NCI-H2081 treated with DMSO at 0.1 percent for 48 hours (cell line): ENCODE measurements around the gene OTUD5.

Source experiments
- DNase-seq: peaks from one replicate; lab custom pipeline; 2025; lab: John Stamatoyannopoulos, UW

Gene OTUD5

DNA sequence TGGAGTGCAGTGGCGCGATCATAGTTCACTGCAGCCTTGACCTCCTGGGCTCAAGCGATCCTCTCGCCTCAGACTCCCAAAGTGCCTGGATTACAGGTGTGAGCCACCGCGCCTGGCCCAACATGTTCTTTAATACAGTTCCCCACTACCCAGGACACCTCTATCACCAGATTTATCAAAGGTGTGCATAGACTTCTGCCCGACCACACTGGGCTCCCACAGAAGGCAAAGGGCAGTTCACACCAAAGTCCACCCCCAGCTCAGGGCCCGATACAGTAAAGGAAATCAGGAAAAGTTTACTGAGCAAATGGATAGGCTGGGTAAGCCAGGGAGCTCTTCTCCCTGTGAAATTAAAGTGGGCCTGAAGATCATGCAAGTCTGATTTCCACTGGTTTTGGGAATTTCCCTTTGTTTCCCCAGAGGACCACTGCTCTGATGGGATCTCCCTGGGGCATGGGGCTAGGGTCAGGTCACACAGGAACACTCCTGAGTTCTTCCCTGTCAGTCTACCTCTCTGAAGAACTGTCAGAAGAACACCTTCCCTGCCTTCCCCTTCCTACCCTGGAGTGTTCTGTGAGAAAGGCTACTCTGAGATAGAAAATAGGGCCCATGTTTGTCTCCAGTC lies 20.9 kb downstream of the OTUD5 start:
- DNase-seq, result no peak

DNA sequence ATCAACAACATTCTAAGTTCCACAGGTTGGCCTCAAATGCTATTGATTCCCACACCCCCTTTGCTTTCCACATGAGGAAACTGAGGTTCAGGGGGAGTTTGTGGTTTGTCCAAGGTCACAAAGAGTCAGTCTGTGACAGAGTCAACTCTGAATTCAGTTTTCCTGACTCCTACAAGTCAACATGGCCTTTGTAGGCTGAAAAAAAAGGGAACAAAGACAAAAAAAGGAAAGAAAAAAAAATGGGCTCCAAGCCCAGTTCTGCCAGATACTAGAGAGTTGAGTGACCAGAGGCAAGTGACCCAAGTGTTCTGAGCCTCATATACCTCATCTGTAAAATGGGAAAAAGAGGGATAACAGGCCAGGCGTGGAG lies 22.1 kb downstream of the OTUD5 start:
- DNase-seq, result no peak

DNA sequence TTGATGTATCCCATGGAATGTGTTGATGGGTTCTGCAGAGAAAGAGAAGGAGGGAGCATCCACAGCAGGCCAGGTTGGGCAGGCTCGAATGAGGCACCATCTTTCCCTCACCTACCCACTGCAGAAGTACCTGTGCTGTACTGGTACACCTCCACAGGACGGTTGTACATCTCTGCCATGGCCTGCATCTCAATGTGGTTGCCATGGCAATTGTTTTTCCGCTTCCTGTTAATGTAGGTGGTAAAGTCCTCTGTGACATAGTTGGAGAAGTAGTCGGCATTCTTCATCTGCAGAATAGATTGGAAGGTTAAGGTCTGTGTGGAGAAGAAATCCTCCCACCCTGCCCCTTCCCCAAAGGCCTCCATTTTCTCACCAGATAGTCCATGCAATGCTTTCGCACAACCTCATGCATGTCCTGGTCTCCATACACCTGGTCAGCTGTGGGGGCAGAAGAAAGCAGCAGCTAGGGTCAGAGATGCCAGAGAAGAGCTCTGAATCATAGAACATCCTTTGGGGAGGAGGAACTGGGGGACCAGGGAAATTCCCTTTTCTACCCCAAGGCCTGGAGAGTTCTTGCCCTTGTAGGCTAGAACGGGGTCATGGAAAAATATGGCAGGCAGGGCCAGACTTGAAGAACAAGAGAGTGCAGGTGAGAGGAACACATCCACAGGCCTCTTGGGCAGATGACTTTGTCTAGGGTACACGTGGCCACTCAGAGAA lies 22.7 kb downstream of the OTUD5 start:
- DNase-seq, result no peak

DNA sequence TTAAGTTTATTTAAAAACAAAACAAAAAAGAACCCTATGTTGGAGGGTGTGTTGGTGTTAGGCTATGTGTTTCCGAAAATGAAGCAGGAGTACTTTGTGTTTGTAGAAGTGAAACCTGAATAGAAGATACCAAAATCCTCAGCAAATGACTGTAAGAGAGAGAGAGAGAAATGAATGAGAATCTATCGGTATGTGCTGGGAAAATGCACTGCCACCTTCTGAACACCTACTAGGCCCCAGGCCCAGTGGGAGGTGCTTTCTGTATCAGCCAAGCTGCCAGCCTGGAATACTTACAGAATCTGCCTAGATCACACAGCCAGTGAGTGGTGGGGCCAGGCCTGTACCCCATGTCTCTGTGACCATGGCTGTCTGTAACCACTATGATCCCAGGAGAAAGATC lies 23.6 kb downstream of the OTUD5 start:
- no peak for DNase-seq

DNA sequence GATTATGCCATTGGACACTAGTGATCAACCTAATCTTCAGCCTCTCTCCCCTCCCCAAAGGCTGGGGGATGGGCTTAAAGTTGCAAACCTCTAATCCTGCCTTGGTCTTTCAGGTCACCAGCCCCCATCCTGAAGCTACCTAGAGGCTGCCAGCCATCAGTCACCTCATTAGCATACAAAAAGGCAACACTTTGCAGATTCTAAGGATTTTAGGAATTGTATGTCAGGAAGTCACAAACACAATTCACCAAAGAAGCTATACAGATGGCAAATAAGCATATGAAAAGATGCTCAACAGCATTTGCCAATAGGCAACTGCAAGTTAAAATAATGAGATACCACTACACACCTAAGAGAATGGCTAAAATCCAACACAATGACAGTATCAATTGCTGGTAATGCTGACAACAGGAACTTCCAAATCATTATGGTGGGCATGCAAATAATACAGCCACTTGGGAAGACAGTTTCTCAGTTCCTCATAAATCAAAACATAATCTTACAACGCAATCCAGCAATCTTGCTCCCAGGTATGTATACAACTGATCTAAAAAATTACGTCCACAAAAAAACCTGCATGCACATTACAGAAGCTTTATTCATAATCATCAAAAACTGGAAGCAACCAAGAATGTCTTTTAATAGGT lies 29.5 kb downstream of the OTUD5 start:
- DNase-seq, result no peak

DNA sequence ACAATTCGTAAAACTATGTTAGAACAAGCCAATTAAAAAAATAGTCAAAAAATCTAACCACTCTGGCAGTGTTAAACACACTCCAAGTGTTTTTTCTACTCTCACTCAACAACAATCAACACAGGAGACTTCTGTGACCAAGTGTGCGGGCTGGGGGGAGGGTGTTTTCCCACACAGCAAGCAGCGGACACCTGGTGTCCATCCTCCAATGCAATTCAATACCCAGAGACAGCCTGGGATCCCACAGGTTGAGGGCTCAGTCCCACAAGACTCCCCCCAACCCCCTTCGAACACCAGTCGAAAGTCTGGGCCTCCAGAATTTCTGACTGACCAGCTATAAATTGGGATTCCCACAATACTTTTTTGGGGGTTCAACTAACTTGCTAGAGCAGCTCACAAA lies 30.3 kb downstream of the OTUD5 start:
- no peak for DNase-seq

DNA sequence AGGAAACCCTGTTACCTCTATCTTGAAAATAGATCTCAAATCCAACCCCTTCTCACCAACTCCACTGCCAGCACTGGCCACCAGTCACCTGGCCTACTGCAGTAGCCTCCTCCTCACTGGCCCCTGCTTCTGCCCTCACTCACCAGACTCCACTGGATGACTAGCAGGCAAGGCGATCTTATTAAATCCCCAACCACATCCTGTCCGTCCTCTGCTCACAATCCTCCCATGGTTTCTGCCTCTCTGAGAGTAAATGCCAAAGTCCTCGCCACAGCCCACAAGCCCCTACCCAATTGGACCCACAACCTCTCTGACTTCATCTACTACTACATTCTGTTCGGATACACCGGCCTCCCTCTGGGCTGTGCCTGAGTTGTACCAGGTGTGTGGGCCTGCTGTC lies 33.1 kb downstream of the OTUD5 start:
- no peak for DNase-seq

DNA sequence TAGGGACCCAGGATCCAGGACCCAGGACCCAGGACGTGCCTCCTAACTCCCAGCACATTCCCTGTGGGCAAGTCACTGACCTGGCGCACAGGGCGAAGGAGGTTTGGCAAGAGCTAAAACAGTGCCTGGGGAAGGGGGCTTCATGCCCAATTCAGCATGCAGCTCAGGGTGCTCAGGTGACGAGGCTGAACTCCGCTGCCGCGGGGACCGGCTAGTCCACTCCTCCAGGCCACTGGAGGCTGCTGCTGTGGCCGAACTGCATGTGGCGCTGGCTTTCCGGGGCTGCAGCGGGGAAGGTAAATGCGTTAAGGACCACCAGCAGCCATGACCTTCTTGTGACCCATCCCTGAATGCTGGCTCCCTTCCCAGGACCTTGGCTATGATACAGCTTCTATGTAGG lies 33.6 kb downstream of the OTUD5 start:
- DNase-seq, result no peak

DNA sequence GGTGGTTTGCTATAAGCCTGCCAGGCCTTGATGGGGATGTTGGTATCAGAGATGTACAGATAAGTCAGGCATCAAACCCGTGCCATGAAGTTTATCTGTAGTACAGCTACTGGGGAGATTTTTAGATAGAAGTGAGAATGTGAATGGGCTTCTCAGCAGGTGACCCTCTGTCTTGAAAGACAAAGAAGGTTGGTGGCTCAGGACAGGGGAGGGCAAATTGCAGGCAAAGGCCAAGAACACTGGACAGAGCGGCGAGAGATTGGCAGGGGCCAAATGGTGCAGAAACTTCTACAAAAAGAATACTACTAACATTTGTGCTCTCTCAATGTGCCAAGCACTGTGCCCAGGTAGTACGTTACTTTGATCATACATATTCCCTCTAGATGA lies 36.7 kb downstream of the OTUD5 start:
- DNase-seq, result no peak

DNA sequence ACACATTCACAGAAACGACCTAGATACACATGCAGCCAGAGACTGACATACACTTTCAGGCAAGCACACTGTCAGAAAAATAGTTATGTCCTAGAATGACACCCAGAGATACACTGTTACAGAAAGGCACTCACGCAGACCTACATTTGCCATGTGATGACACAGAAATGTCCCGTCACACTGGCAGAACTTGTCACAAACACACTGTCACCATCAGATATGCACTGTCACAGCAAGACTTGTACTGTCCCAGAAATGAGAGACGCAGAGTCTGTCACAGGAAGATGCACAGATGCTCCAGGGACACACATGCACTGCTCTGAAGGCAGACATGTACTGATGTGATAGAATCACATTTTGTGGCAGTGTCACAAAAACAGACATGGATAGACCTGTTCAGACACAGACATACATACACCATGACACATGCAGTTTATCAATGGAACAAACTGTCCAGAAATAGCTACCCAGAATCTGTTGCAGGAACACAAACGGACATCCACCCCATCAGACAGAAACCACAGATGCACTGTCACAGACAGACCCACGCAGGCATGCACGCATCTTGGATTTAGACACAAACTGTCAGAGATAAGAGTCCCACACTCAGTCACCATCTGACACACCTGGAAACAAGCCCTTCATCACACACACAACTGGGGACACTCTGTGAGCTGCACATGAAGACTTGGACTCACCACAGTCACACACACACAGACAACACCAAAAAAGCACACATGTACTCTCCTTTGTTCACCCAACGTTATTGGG lies 37.3 kb downstream of the OTUD5 start:
- no peak for DNase-seq

DNA sequence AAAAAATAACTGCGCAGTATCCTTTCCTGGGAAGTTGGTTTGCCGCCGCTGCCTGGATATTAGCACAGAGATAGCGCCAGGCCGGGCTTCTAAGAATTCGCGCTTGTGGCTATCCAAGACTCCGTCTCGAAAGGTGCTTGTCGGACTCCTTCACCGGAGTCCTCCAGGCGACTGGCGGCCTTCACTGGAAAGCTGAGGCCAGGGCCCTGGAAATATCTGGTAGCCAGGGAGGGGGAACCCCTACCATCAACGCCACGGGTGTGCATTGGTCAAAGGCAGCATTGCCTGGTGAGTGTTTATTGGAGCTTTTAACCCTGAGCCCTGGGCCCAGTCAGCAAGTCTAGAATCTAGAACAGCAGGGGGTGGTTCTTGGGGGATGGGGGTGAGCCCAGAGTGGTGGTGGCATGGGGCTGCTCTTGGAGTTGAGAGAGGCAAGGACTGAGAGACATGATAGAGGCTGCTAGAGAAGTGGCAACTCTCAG lies 38.0 kb downstream of the OTUD5 start:
- no peak for DNase-seq

DNA sequence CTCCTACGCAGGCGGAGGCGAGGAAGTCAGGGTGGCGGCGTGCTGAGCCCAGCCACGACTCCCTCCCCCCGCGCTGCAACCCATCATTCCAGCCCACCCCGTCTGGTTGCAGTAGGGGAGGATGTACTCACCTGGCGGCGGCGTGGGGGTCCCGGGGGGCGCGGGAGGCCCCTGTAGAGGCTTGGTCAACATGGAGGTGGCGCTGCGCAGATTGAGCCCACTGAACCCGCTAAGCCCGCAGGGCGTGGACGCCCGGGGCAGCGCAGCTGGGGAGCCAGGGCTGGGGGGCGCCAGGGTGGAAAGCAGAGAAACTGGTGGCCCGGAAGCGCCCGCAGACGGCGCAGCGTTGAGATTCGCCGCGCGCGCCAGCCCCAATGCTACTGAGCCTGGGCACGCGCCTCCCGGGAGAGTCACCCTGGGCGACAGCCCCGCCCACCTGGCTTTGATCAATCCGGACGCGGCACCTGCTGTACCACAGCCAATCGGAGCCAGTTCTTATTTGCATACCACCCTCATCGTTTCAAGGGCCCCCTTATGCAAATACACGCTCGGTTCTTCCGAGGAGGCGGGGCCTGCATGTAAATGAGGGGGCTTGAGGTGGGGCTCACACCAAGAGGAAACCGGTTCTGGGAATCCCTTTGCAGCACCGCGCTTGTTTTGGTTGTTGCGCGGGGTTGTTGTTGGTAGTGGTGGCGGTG lies 38.6 kb downstream of the OTUD5 start, which contains the start of gene PIM2:
Gene PIM2, minus strand, starts transcription at position 382 of the 698 bp plus-strand sequence. Its CDS starts 190 bp downstream, at position 192.
- DNase-seq, result peak; percentile 88

DNA sequence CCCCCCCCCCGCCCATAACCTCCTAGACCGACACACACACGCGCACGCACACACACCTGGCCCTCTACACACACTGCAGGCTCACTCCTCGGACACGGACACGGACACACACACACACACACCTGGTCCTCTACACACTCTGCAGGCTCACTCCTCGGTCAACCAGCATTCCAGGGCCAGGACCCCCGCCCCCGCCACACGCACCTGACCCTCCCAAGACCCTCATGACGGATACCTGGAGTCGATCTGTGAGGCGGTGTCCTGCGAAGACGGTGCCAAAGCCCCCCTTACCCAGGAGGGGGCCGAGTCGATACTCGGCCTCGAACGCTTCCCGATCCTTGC lies 39.1 kb downstream of the OTUD5 start:
- no peak for DNase-seq

DNA sequence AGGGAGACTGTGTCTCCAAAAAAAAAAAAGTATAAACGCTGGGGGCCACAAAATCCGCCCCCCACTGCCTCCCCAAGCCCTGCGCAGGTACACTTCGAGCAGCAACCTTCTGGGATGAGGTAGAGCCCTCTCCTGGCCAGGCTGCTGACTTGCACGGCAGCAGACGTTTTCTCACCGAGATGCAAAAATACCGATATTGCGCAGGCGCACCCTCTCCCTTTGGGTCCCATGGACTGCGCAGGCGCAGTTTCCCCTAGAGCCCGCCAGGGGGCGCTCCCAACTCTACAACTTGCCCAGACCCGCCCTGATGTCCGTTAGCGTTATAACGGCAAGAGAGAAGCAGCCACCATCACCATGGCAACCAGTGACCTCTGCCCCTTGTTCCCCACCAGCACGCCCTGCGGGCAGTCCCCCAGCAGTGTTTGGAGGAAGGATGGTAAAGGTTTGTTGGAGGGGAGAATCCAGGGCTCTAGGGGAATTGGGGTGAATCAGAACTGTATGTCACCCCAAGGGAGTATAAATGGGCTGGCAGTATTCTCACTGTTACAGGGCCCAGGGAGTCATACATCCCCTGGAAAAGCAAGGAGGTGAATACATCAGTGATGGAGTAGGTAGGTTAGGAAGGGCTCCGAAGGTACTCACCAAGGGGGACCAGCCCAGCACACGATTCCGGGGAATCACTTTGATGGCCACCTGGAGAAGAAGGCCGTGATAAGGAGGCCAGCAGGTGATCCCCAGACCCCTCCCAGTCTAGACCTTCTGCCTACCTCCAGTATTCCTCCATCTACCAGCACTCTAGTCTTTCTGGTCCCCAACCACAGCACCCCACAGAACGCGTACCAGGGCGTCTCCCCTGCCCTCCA lies 40.0 kb downstream of the OTUD5 start:
- DNase-seq, result peak; percentile 79

DNA sequence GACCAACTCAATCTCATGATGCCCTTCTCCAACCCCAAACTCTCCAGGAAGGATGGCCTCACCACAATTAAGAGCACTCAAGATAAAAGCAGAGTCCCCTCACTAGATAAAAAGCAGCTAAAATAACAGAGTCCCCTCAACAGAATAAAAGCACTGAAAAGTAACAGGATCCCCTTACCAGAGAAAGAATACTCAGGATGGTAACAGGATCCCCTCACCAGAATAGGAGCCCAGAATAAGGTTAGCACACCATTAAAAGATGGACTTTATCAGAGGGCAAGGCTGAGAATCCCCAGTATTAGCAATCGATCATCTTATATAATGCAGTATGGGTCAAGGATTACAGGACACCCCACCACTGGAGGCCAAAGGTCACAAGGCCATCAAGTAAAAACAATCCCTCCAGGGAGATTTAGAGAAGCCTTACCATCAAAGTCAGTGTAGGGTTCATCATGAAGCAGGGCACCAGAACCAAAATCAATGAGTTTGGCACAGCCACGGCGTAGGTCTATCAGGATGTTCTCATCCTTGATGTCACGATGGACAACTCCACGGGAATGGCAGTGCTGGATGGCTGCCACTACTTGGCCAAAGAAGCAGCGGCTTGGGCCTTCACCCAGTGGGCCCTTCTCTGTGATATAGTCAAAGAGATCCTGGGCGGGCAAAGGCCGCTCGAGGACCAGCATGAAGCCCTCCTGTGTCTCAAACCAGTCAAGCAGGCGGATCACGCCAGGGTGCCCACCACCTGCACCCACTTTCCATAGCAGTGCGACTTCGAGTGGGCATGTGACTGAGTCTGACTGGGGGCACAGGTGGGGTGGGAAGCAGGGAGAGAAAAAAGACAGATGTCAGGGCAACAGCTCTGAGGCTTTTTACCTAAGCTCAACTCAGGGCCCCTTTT lies 42.6 kb downstream of the OTUD5 start:
- no peak for DNase-seq

DNA sequence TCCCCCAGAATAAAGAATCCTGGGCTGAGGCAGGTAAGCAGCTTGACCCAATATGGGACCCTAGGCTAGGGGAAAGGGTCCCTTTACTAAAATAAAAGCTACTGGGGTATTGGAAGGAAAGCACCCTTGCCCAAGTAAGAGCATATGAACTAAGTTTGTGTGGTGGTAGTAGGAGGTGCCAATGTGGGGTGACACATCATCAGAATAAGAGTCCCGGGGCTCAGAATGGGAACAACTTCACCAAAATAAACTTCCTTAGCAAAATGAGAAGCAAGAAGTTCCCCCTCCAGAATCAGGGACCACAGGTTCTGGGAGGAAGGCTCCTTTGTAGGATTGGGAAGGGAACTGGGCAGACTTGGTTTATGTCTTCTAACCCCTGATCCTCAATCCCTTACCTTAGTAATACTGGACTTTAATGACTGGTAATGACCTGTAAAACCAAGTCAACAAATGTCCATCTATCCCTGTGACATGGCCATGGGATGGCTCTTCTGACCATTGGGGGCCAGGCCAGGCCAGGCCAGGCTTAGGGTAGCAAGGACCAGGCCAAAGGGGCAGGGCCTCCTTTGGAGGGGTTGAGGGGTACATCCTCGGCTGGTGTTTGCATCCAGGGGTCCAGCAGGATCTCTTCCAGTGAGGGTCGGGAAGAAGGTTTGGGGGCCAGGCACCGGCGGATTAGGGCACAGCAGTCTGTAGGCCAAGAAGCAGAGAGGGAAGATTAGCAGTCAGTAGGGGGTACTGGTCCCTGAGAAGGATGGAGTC lies 43.6 kb downstream of the OTUD5 start:
- no peak for DNase-seq

DNA sequence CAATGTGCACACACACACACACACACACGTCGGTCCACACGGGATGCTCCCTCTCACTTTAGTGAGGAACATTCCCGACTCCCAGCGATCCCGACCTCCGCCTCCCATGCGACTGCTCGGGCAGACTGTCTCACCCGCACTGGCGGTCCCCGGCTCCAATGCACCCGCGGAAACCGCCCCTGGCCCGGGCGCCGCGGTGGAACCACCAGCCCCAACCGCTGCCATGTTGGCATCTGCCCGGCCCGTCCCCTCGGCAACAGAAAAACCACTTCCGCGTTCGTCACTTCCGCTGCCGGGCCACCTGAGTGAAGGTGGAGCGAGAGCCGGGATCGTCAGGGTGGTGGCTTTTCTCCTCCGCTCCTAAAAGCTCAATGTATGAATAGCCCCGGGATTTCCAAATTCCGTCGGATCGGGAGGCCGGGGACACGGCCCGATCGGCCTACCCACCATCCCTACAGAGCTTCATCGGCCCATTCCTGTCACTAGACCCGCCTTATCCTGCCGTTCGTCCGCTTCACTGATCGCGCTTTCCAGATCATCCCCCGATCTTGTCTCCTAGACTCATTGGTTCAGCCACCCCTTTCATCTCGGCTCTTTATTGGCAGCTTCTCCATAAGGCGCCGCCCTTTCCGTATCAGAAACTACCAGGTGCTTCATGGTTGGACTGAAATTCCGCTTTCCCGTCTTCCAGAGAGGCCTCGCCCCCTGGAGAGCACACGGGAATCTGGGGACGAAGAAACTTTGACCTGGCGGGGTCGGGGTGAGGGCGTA lies 45.8 kb downstream of the OTUD5 start, which contains the start of gene SLC35A2:
Gene SLC35A2, minus strand, starts transcription at position 235 of the 771 bp plus-strand sequence. Its CDS starts 10 bp downstream, at position 225.
- DNase-seq, result peak; percentile 70

DNA sequence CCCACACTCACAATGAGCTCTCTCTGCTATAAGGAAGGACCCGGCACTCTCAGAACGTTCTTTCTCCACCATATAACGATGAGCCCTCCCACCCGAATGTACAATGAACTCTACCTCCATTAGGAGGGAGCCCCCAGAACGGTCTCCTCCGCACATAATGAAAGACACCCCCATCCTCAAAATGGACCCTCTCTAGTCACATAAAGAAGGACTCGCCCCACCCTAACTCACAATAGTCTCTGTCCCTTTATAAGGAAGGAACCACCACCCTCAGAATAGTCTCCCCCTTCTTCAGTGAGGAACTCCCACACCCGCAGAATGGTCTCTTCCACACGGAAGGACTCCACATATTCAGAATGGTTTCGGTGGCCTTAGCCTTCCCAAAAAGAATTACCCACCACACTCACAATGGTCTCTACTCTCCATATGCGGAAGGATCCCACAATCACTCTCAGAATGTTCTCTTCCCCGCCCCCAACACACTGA lies 46.4 kb downstream of the OTUD5 start:
- DNase-seq, result no peak
